HG03060 (cell line): Measurements from ENCODE around the gene INPP5D.
A peak's percentile ranks its signal among the peaks of the same experiment; 100 is the strongest.

Experiments
- ATAC-seq: cut with Tn5 transposase; IDR thresholded peaks from one replicate; pipeline ENCODE4 v1.9.1; 2021; ENCODE audit warnings: low read depth, moderate number of reproducible peaks; ENCODE audit not compliant: unreplicated experiment

Gene INPP5D

GRCh38 chr2:233251306-233252116 lies 191.4 kb downstream of the INPP5D start, which contains the start of gene ATG16L1:
TSS of gene ATG16L1 (plus strand) at chr2:233251673. CDS start at chr2:233251828, 155 bp downstream.
- ATAC-seq: peak; percentile 81

GRCh38 chr2:233252227-233252626 lies 192.1 kb downstream of the INPP5D start:
- no peak for ATAC-seq

- ATAC-seq: no peak
These were observed 195.0 kb downstream of the INPP5D start for GRCh38 chr2:233255151-233255550.

- no peak for ATAC-seq
These were observed 195.9 kb downstream of the INPP5D start for GRCh38 chr2:233256048-233256447.
